ENCODE measurements around the gene MMP13.

DNA sequence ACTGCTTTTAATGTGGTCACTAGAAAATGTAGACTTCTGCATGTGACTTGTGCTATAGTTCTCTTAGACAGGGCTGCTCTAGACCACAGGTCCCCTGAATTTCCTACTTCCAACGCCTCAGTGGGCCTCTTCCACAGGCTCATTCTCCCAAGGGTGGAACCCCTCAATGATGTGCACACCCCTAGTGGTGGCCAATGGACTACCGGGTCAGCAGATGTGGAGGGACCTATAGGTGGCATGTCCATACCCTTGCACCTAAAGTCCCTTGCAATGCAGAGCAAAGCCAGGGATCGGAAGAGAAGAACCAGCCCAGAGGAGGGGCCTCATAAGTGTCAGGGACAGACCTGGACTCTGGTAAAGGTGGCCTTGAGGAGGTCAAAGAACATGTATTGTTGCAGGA, 20.0 kb downstream of the MMP13 start:
- TF ChIP-seq CTCF (IDR thresholded peaks at IDR 0.05; ENCODE audit: poor library complexity) (no peak), EZH2 (IDR thresholded peaks at IDR 0.05; ENCODE audit: borderline replicate concordance) (no peak)

Measured in hepatocyte (in vitro differentiated cells).